Activated CD4-positive, alpha-beta T cell treated with anti-CD3 and anti-CD28 coated beads, Interleukin-2, amount 10 ng/mL, durations not matched to agents 7 days and 5 days (primary cell): ENCODE results near the gene FAF2. TPM values are rescaled to one million over a fixed set of nuclear protein-coding genes. Genes with fewer than 3 reads are reported as not detected.
"Not testable (repeated sequence)": the region's sequence is repeated elsewhere in the genome, so short reads cannot be mapped to it uniquely, and the experiment has no call there.

Experiments
- CTCF ChIA-PET: fragments of 350-600 bp; sonication (Branson Sonifier 250); formaldehyde crosslinking; loops from one replicate; lab custom pipeline; 2021; ENCODE audit warnings: antibody characterized with exemption; lab: Charles Lee
- POLR2A ChIA-PET: fragments of 350-600 bp; sonication (Branson Sonifier 250); formaldehyde crosslinking; loops from one replicate; lab custom pipeline; 2021; ENCODE audit warnings: antibody characterized with exemption; lab: Charles Lee
- DNase-seq: peaks from one replicate; pipeline ENCODE4 v3.0.0-alpha.2; 2020
- H3K27ac Mint-ChIP-seq: one replicate; pipeline ENCODE4 v1.8.0; 2021; ENCODE audit warnings: mild to moderate bottlenecking, moderate library complexity, mixed read lengths
- H3K27me3 Mint-ChIP-seq: one replicate; pipeline ENCODE4 v1.8.0; 2021; ENCODE audit warnings: mixed read lengths
- H3K36me3 Mint-ChIP-seq: one replicate; pipeline ENCODE4 v1.8.0; 2021; ENCODE audit warnings: low read depth, mixed read lengths
- H3K4me1 Mint-ChIP-seq: one replicate; pipeline ENCODE4 v1.8.0; 2021; ENCODE audit warnings: mixed read lengths
- H3K4me3 Mint-ChIP-seq: one replicate; pipeline ENCODE4 v1.8.0; 2021; ENCODE audit warnings: mild to moderate bottlenecking, moderate library complexity, mixed read lengths
- H3K9me3 Mint-ChIP-seq: one replicate; pipeline ENCODE4 v1.8.0; 2021; ENCODE audit warnings: mixed read lengths
- total RNA-seq, 2 experiments: library from RNA; stranded (reverse); gene quantifications; one replicate each; pipeline ENCODE4 v1.2.3, GENCODE V29; 2021

The FAF2 gene
- total RNA-seq, 2 experiments from 2014 or later, result 32.3 to 41.0 TPM

GRCh38 chr5:176471098-176471497, 22.9 kb downstream of the FAF2 start:
- POLR2A ChIA-PET, result no interaction called here
- Mint-ChIP-seq H3K27ac (no peak overlapping the region), H3K27me3 (no peaks in the 10 kb centered on the region), H3K36me3 (peaks cover 34% of the 10 kb centered on the region), H3K4me1 (peaks cover 5% of the 10 kb centered on the region), H3K9me3 (no peaks in the 10 kb centered on the region), H3K4me3 (no peak overlapping the region)
- no peak for DNase-seq
- CTCF ChIA-PET, result interaction anchor here (0.6 to 1.4 kb wide), 4 partner anchors 11 to 68 kb away, joined by 3 to 6 read pairs (median 3); no protein-coding TSS in a partner anchor

DNA sequence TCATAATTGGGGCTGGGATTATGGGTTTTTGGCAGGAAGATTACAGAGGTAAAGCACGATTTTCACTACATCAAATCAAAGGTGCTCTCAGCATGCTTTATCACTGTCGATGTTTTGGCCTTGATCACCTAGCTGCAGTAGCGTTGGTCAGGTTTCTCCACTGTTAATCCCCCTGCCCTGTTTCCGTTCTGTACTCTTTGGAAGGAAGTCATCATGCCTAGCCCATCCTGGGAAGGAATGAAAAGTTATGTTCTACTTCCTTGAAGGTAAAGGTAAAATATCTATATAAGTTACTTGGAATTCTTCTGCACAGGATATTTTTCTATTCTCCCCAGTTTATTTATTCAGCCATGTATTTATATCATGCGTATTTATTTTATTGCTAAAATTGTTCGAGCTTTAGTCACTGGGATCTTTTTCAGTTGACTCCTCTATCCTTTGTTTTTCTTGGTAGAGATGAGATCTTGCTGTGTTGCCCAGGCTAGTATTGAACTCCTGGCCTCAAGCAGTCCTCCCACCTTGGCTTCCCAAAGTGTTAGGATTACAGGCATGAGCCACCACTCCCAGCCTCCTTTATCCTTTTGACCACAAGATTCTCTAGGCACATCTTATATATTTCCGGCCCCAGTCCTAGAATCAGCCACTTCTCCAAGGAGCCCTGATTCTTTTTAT, 25.3 kb downstream of the FAF2 start:
- H3K9me3 Mint-ChIP-seq, result no peaks in the 10 kb centered on the region
- no peak for DNase-seq
- ChIA-PET POLR2A (no interaction called here), CTCF (no interaction called here)
- peaks cover 30% of the 10 kb centered on the region for H3K36me3 Mint-ChIP-seq
- H3K4me3 Mint-ChIP-seq, result no peak overlapping the region
- no peaks in the 10 kb centered on the region for H3K27me3 Mint-ChIP-seq
- H3K27ac Mint-ChIP-seq, result no peak overlapping the region
- peaks cover 8% of the 10 kb centered on the region for H3K4me1 Mint-ChIP-seq

DNA sequence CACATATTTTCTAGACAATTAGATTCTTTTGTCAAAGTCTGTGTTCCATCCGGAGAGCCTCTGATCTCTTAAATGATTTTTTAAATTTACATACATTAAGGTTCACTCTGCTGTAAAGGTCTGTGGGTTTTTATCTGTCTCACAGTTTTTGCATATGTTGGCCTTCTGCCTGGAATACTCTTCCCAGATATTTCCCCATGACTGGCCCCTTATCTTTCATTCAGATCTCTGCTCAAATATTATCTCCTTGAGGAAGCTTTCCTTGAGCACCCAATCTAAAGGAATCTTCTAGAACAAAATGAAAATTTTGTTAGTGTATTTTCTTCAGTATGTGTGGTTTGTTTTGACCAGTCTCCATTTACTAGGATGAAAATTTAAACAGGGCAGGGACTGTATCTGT, 26.3 kb downstream of the FAF2 start:
- Mint-ChIP-seq H3K27me3 (no peaks in the 10 kb centered on the region), H3K9me3 (no peaks in the 10 kb centered on the region), H3K4me1 (peaks cover 8% of the 10 kb centered on the region), H3K27ac (no peak overlapping the region), H3K36me3 (peaks cover 35% of the 10 kb centered on the region), H3K4me3 (no peak overlapping the region)
- ChIA-PET CTCF (interaction anchor here (1.6 kb wide), 1 partner anchor 27 kb away, joined by 4 read pairs; the partner anchor contains the start of gene FAF2), POLR2A (no interaction called here)
- DNase-seq, result no peak

DNA sequence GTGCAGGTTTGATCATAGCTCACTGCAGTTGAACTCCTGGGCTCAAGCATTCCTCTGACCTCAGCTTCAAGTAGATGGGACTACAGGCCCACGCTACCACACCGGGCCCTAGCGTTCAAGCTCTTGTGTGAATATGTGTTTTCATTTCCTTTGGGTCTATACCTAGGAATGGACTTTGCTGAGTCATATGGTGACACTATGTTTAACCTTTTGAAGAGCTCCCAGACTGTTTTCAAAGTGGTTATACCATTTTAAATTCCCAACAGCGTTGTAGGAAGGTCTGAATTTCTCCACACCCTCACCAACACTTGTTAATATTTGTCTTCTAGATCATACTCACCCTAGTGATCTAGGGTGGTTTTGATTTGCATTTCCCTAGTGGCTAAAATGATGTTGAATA, 33.5 kb downstream of the FAF2 start:
- no peaks in the 10 kb centered on the region for H3K27me3 Mint-ChIP-seq
- H3K9me3 Mint-ChIP-seq, result no peaks in the 10 kb centered on the region
- H3K27ac Mint-ChIP-seq, result peak overlapping the region; percentile 36
- H3K4me3 Mint-ChIP-seq, result no peak overlapping the region
- DNase-seq, result no peak
- H3K36me3 Mint-ChIP-seq, result peaks cover 45% of the 10 kb centered on the region
- ChIA-PET POLR2A (no interaction called here), CTCF (interaction anchor here (0.7 to 1.1 kb wide), 4 partner anchors 13 to 61 kb away, joined by 3 read pairs; partner anchors contain the start of gene FAF2)
- H3K4me1 Mint-ChIP-seq, result peaks cover 38% of the 10 kb centered on the region

- POLR2A ChIA-PET, result interaction anchor here (0.9 kb wide), 1 partner anchor 9 kb away, joined by 7 read pairs; no protein-coding TSS in a partner anchor
- Mint-ChIP-seq H3K27me3 (no peaks in the 10 kb centered on the region), H3K9me3 (no peaks in the 10 kb centered on the region), H3K36me3 (peaks cover 51% of the 10 kb centered on the region), H3K4me3 (no peak overlapping the region), H3K4me1 (peaks cover 58% of the 10 kb centered on the region), H3K27ac (no peak overlapping the region)
- DNase-seq, result no peak
- CTCF ChIA-PET, result interaction anchor here (1.4 kb wide), 1 partner anchor 27 kb away, joined by 3 read pairs; no protein-coding TSS in a partner anchor
These were observed 37.0 kb downstream of the FAF2 start for GRCh38 chr5:176485176-176485575.

DNA sequence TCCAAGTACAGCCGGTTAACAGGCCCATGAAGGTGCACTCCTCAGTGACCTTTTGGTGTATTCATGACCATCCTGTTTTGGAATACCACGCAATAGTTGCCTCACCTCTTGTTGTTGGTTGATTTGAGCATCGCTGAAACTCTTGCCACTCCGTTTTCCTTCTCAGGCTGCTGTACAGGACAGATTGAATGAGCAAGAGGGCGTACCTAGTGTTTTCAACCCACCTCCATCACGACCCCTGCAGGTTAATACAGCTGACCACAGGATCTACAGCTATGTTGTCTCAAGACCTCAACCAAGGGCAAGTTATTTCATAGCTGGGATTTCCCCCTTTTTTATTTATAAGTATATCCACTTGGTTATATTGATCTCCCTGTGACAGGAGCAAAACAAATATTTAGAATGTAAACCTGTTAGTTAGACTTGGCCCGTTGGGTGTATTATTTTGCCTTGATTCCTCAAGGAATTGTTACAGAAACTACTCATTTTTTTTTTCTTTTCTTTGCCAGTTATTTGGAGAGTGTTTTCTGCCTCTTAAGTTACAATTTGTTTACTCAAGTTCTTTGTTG, 38.1 kb downstream of the FAF2 start:
- Mint-ChIP-seq H3K27me3 (no peaks in the 10 kb centered on the region), H3K4me1 (peaks cover 69% of the 10 kb centered on the region), H3K36me3 (peaks cover 59% of the 10 kb centered on the region), H3K9me3 (no peaks in the 10 kb centered on the region), H3K27ac (no peak overlapping the region), H3K4me3 (no peak overlapping the region)
- POLR2A ChIA-PET, result no interaction called here
- DNase-seq, result no peak
- CTCF ChIA-PET, result no interaction called here

DNA sequence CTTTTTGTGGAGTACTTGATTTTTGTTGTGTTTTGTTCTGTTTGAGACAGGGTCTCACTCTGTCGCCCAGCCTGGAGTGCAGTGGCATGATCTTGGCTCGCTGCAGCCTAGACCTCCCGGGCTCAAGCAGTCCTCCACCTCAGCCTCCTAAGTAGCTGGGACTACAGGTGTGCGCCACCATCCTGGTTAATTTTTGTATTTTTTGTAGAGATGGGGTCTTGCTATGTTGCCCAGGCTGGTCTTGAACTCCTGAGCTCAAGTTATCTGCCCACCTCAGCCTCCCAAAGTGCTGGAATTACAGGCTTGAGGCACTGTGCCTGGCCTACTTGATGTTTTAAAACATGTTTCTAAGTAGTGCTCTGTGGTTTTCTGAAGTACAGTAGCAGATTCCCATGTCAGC, 39.0 kb downstream of the FAF2 start:
- Mint-ChIP-seq H3K36me3 (peaks cover 57% of the 10 kb centered on the region), H3K4me1 (peaks cover 64% of the 10 kb centered on the region)
- POLR2A ChIA-PET, H3K4me3 Mint-ChIP-seq, H3K9me3 Mint-ChIP-seq, DNase-seq, H3K27me3 Mint-ChIP-seq, H3K27ac Mint-ChIP-seq, CTCF ChIA-PET: not testable (repeated sequence)

DNA sequence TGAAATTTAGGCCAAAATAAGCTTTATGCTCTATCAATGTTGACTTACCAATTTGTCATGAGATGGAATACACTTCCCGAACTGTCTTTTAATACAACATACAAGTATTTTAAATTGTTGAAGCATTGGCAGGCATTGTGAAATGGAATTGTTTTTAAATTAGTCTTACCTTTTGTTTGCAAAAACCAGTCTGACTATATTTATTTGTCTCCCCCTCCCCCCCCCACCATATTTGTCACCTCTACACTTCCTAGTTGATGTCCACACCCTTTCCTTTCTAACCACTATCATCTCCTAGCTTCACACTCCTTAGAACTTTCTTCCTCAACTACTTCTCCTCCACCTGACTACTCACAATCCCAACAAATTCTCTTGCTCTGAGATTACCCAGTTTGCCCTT, 40.9 kb downstream of the FAF2 start:
- peaks cover 62% of the 10 kb centered on the region for H3K36me3 Mint-ChIP-seq
- H3K9me3 Mint-ChIP-seq, result no peaks in the 10 kb centered on the region
- CTCF ChIA-PET, result no interaction called here
- POLR2A ChIA-PET, result no interaction called here
- DNase-seq, result no peak
- no peaks in the 10 kb centered on the region for H3K27me3 Mint-ChIP-seq
- H3K4me1 Mint-ChIP-seq, result peaks cover 60% of the 10 kb centered on the region
- peak overlapping the region; percentile 46 for H3K4me3 Mint-ChIP-seq
- peak overlapping the region; percentile 90 for H3K27ac Mint-ChIP-seq

GRCh38 chr5:176490301-176490700, 42.1 kb downstream of the FAF2 start:
- Mint-ChIP-seq H3K9me3 (no peaks in the 10 kb centered on the region), H3K4me1 (peaks cover 51% of the 10 kb centered on the region), H3K27me3 (no peaks in the 10 kb centered on the region), H3K27ac (peak overlapping the region; percentile 54), H3K4me3 (no peak overlapping the region), H3K36me3 (peaks cover 64% of the 10 kb centered on the region)
- DNase-seq, result no peak
- ChIA-PET CTCF (interaction anchor here (1.0 kb wide), 1 partner anchor 22 kb away, joined by 3 read pairs; no protein-coding TSS in a partner anchor), POLR2A (no interaction called here)

DNA sequence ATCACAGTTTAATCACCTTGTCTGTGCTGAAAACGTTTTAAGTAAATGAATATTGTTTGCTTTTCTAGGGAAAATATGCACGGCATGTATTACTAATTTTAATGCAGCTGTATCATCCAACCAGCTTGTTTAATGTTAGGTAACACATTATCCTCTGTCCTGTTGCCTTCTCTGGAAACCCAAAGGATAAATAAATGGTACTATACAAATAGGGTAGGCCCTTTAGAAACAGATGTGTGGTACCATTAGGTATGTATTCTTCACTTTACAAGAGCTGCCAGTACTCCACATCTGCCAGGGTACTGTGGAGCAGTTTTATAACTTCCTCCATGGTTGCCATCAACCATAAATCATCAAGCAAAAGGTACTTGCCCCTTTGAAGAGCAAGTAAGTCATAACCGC, 42.9 kb downstream of the FAF2 start:
- H3K4me3 Mint-ChIP-seq, result no peak overlapping the region
- no peak overlapping the region for H3K27ac Mint-ChIP-seq
- no peaks in the 10 kb centered on the region for H3K27me3 Mint-ChIP-seq
- POLR2A ChIA-PET, result no interaction called here
- CTCF ChIA-PET, result interaction anchor here (1.0 kb wide), 1 partner anchor 21 kb away, joined by 3 read pairs; no protein-coding TSS in a partner anchor
- peaks cover 47% of the 10 kb centered on the region for H3K4me1 Mint-ChIP-seq
- no peak for DNase-seq
- no peaks in the 10 kb centered on the region for H3K9me3 Mint-ChIP-seq
- H3K36me3 Mint-ChIP-seq, result peaks cover 67% of the 10 kb centered on the region

GRCh38 chr5:176491901-176492300, 43.7 kb downstream of the FAF2 start:
- no peak overlapping the region for H3K27ac Mint-ChIP-seq
- no peaks in the 10 kb centered on the region for H3K27me3 Mint-ChIP-seq
- no peak overlapping the region for H3K4me3 Mint-ChIP-seq
- ChIA-PET POLR2A (no interaction called here), CTCF (no interaction called here)
- no peaks in the 10 kb centered on the region for H3K9me3 Mint-ChIP-seq
- peaks cover 41% of the 10 kb centered on the region for H3K4me1 Mint-ChIP-seq
- peaks cover 64% of the 10 kb centered on the region for H3K36me3 Mint-ChIP-seq
- DNase-seq, result no peak

- peaks cover 66% of the 10 kb centered on the region for H3K36me3 Mint-ChIP-seq
- CTCF ChIA-PET, result no interaction called here
- H3K27me3 Mint-ChIP-seq, result no peaks in the 10 kb centered on the region
- H3K4me1 Mint-ChIP-seq, result peaks cover 38% of the 10 kb centered on the region
- no peak for DNase-seq
- H3K9me3 Mint-ChIP-seq, result no peaks in the 10 kb centered on the region
- POLR2A ChIA-PET, result no interaction called here
- no peak overlapping the region for H3K4me3 Mint-ChIP-seq
- H3K27ac Mint-ChIP-seq, result peak overlapping the region; percentile 5
These were observed 44.2 kb downstream of the FAF2 start for GRCh38 chr5:176492431-176492830.

- Mint-ChIP-seq H3K4me1 (peaks cover 8% of the 10 kb centered on the region), H3K36me3 (peaks cover 60% of the 10 kb centered on the region), H3K27ac (no peak overlapping the region), H3K9me3 (no peaks in the 10 kb centered on the region), H3K27me3 (no peaks in the 10 kb centered on the region), H3K4me3 (no peak overlapping the region)
- DNase-seq, result no peak
- CTCF ChIA-PET, result no interaction called here
- POLR2A ChIA-PET, result no interaction called here
These were observed 49.7 kb downstream of the FAF2 start for GRCh38 chr5:176497852-176498251.
